DOHH2 (cell line): ENCODE data around the gene TFAP2D.

Experiments used
- H3F3A ChIP-seq: fragments of 200-600 bp; sonication (generic), shearing (Covaris generic); 2 replicates; pipeline ENCODE4 v1.6.0; 2016; ENCODE audit warnings: antibody characterized with exemption, mild to moderate bottlenecking; ENCODE audit not compliant: control insufficient read depth, insufficient read depth
- H3K27ac ChIP-seq: fragments of 200-600 bp; sonication (generic); 2 replicates; pipeline ENCODE4 v1.5.1; 2014; ENCODE audit warnings: low read depth, mild to moderate bottlenecking, low read length, moderate library complexity
- H3K27me3 ChIP-seq: fragments of 200-600 bp; sonication (generic); 2 replicates; pipeline ENCODE4 v1.6.1; 2014; ENCODE audit warnings: mild to moderate bottlenecking, low read length, mixed read lengths; ENCODE audit not compliant: control insufficient read depth
- H3K36me3 ChIP-seq: fragments of 200-600 bp; sonication (generic); 2 replicates; pipeline ENCODE4 v1.6.1; 2014; ENCODE audit warnings: mild to moderate bottlenecking, low read length, moderate library complexity, mixed read lengths; ENCODE audit not compliant: control insufficient read depth
- H3K4me1 ChIP-seq: fragments of 200-600 bp; sonication (generic); 2 replicates; pipeline ENCODE4 v1.6.1; 2014; ENCODE audit warnings: mild to moderate bottlenecking, low read length, mixed read lengths; ENCODE audit not compliant: control insufficient read depth
- H3K4me2 ChIP-seq: fragments of 200-600 bp; sonication (generic); 2 replicates; pipeline ENCODE4 v1.6.0; 2014; ENCODE audit warnings: mild to moderate bottlenecking, low read length, moderate library complexity
- H3K4me3 ChIP-seq: fragments of 200-600 bp; sonication (generic); 2 replicates; pipeline ENCODE4 v1.5.1; 2014; ENCODE audit warnings: mild to moderate bottlenecking, low read length, mixed read lengths
- H3K79me2 ChIP-seq: fragments of 200-600 bp; sonication (generic); 2 replicates; pipeline ENCODE4 v1.6.1; 2014; ENCODE audit warnings: mild to moderate bottlenecking, low read length, mixed read lengths; ENCODE audit not compliant: control insufficient read depth
- H3K9me2 ChIP-seq: fragments of 200-600 bp; sonication (generic); replicated peaks from 2 replicates; pipeline ENCODE4 v1.6.1; 2014; ENCODE audit warnings: mild to moderate bottlenecking, low read length, mixed read lengths; ENCODE audit not compliant: control insufficient read depth
- H3K9me3 ChIP-seq: fragments of 200-600 bp; sonication (generic); 2 replicates; pipeline ENCODE4 v1.6.1; 2014; ENCODE audit warnings: antibody characterized with exemption, low read length, mixed read lengths; ENCODE audit not compliant: control insufficient read depth, insufficient read depth
- H4K20me1 ChIP-seq: fragments of 200-600 bp; sonication (generic); 2 replicates; pipeline ENCODE4 v1.6.0; 2014; ENCODE audit warnings: low read depth, mild to moderate bottlenecking, antibody characterized with exemption, low read length, moderate library complexity; ENCODE audit not compliant: control insufficient read depth, insufficient read depth
- EZH2phosphoT487 ChIP-seq: fragments of 200-600 bp; sonication (generic); IDR thresholded peaks from 2 replicates; pipeline ENCODE4 v1.6.1; 2017; ENCODE audit warnings: borderline replicate concordance, mild to moderate bottlenecking, antibody characterized with exemption, low read length, moderate library complexity, mixed read lengths
- TF ChIP-seq, protein P1 (sequence below): fragments of 200-600 bp; sonication (generic); IDR thresholded peaks from one replicate; pipeline ENCODE4 v1.5.1; 2014; ENCODE audit warnings: antibody characterized with exemption, mild to moderate bottlenecking, low read depth, low read length; ENCODE audit not compliant: poor library complexity, severe bottlenecking

Gene TFAP2D

DNA sequence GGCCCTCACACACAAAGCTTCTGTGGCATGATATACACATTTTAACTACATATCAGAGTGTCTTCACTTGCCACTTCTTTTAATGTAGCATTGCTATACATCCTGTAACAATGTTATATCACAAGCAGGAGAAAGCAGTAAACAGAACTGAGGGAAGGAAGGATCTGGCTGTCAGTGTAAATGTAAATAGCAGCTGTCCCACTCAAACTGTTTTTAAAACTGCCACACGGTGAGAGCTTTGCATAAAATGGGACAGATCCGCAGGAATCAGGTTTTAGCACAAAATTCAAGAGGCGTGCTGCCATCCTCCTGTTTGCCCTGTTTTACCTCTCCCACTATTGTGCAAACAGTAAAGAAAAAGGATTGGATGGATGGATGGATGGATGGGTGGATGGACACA lies 28.8 kb downstream of the TFAP2D start:
- no peak overlapping the region for H3K4me2 ChIP-seq
- H3K27me3 ChIP-seq: no peaks in the 10 kb centered on the region
- no peaks in the 10 kb centered on the region for H3K36me3 ChIP-seq
- no peaks in the 10 kb centered on the region for H3K9me2 ChIP-seq
- no peaks in the 10 kb centered on the region for H3K4me1 ChIP-seq
- no peaks in the 10 kb centered on the region for H4K20me1 ChIP-seq
- H3K4me3 ChIP-seq: no peak overlapping the region
- no peaks in the 10 kb centered on the region for H3K79me2 ChIP-seq
- H3F3A ChIP-seq: no peaks in the 10 kb centered on the region
- no peak overlapping the region for H3K27ac ChIP-seq
- TF ChIP-seq, protein P1, sequence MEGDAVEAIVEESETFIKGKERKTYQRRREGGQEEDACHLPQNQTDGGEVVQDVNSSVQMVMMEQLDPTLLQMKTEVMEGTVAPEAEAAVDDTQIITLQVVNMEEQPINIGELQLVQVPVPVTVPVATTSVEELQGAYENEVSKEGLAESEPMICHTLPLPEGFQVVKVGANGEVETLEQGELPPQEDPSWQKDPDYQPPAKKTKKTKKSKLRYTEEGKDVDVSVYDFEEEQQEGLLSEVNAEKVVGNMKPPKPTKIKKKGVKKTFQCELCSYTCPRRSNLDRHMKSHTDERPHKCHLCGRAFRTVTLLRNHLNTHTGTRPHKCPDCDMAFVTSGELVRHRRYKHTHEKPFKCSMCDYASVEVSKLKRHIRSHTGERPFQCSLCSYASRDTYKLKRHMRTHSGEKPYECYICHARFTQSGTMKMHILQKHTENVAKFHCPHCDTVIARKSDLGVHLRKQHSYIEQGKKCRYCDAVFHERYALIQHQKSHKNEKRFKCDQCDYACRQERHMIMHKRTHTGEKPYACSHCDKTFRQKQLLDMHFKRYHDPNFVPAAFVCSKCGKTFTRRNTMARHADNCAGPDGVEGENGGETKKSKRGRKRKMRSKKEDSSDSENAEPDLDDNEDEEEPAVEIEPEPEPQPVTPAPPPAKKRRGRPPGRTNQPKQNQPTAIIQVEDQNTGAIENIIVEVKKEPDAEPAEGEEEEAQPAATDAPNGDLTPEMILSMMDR: no peak
- no peaks in the 10 kb centered on the region for H3K9me3 ChIP-seq

DNA sequence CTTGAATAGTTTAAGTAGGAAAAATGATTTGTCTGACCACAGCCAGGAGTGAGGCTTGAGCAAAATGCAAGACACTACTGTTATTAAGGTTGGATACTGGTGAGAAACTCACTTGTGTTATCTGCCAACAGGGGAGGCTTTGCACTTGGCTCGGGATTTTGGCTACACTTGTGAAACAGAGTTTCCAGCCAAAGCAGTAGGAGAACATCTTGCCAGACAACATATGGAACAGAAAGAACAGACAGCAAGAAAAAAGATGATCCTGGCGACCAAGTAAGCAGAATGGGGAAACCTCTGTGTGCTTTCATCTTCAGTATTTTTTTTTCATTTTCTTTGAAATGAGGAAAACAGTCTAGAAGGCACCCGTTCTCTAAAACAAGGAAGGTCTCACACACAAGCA lies 31.6 kb downstream of the TFAP2D start:
- Histone ChIP-seq H3K4me3 (no peak overlapping the region), H3K27ac (no peak overlapping the region), H3K9me2 (no peaks in the 10 kb centered on the region), H3K9me3 (no peaks in the 10 kb centered on the region), H3K4me2 (no peak overlapping the region), H4K20me1 (no peaks in the 10 kb centered on the region), H3K4me1 (no peaks in the 10 kb centered on the region), H3K36me3 (no peaks in the 10 kb centered on the region), H3F3A (no peaks in the 10 kb centered on the region), H3K27me3 (no peaks in the 10 kb centered on the region), H3K79me2 (no peaks in the 10 kb centered on the region)
- TF ChIP-seq, protein P1: no peak
- no peak for TF ChIP-seq EZH2phosphoT487

DNA sequence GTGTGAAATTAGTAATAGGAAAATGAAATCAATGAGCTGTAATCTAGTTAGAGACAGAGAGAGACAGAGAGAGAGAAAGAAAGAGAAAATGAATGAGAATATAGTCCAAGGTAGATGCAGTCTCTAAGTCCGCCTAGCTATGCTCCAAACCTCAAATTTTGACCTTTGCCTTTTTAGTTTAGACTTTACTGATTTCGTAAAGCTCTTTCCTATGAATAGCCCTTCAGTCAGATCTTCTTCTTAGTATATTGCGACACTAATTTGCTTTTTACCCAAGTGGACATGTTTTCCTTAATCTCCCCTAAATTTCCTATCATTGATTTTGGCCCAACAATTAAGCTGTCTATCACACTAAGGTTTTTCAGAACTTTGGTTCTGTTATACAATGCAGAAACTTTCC lies 49.5 kb downstream of the TFAP2D start:
- H3F3A ChIP-seq: no peaks in the 10 kb centered on the region
- no peaks in the 10 kb centered on the region for H3K4me1 ChIP-seq
- TF ChIP-seq, protein P1: no peak
- no peak for TF ChIP-seq EZH2phosphoT487
- no peaks in the 10 kb centered on the region for H3K79me2 ChIP-seq
- H3K9me2 ChIP-seq: no peaks in the 10 kb centered on the region
- H3K9me3 ChIP-seq: no peaks in the 10 kb centered on the region
- H3K36me3 ChIP-seq: no peaks in the 10 kb centered on the region
- no peak overlapping the region for H3K4me3 ChIP-seq
- H3K4me2 ChIP-seq: no peak overlapping the region
- no peaks in the 10 kb centered on the region for H4K20me1 ChIP-seq
- H3K27ac ChIP-seq: no peak overlapping the region
- no peaks in the 10 kb centered on the region for H3K27me3 ChIP-seq

DNA sequence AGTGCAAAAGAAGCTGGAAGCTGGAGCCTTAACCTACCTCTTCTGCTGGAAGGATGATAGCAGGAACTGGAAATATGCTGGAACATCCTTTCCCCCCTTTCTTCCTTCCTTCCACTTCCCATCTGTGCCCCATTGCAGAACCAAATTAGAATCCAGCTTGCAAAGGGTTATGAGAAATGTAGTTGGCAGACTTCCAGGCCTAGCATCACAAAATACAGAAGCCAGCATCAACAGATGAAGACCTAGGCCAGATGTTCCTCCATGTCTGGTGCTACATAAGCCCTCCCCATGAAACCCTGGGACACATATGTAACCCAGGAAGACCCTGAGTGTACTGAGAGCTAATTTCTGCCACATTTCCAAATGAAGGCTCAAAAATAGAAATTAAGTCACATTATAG lies 65.4 kb downstream of the TFAP2D start:
- Histone ChIP-seq H3K9me2 (no peaks in the 10 kb centered on the region), H3K36me3 (no peaks in the 10 kb centered on the region), H3K4me1 (no peaks in the 10 kb centered on the region), H3K9me3 (no peaks in the 10 kb centered on the region), H3F3A (no peaks in the 10 kb centered on the region), H3K27me3 (no peaks in the 10 kb centered on the region), H3K4me3 (no peak overlapping the region), H3K4me2 (no peak overlapping the region), H3K27ac (no peak overlapping the region), H3K79me2 (no peaks in the 10 kb centered on the region), H4K20me1 (no peaks in the 10 kb centered on the region)
- TF ChIP-seq, protein P1: no peak
- no peak for TF ChIP-seq EZH2phosphoT487
